C4-2B (cell line): ENCODE results near the gene EPHA2.

ENCODE experiments used
- H3K27ac ChIP-seq: fragments of 450-650 bp; 2 replicates; pipeline ENCODE4 v1.5.1; 2017
- ZFX ChIP-seq: fragments of 450-650 bp; IDR thresholded peaks from 2 replicates; pipeline ENCODE4 v1.6.1; 2017

EPHA2 gene

DNA sequence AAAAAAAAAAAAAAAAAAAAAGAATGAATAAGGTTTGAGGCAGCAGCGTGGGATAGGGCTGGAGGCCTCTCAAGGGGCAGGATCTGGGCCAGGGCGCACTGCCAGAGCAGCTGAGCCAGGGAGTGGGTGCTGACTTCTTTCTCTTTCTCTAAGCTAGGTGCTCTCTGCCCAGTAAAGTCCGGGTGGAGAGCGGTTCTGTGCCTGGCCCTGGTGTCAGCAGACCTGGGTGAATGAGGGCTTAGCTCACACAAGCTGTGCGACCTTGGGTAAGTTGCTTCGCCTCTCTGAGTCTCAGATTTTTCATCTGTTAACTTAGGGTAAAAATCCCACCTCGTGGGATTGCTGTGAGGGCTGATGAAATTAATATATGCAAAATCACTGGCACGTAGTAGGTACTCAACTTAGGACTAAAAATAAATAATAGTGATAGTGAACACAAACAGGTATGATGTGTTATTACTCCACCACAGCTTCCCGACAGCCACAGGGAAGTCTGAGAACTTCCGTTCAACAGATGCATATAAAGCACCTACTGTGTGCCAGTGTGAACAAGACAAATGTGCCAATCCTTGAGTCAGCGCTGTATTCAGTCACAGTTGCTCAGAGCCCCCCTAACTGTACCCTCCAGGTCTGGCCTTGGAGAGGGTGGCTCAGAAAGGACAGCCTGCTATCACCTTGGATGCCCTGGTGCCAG, 80.4 kb downstream of the EPHA2 start:
- no peak overlapping the region for H3K27ac ChIP-seq
- TF ChIP-seq ZFX = no peak
